GM18907 (cell line): ENCODE results near the gene LZTS2.
A peak's percentile ranks its signal among the peaks of the same experiment; 100 is the strongest.

Source experiments
- ATAC-seq: cut with Tn5 transposase; IDR thresholded peaks from one replicate; pipeline ENCODE4 v1.9.1; 2021; ENCODE audit warnings: mild to moderate bottlenecking, moderate library complexity; ENCODE audit not compliant: unreplicated experiment

Gene LZTS2

DNA sequence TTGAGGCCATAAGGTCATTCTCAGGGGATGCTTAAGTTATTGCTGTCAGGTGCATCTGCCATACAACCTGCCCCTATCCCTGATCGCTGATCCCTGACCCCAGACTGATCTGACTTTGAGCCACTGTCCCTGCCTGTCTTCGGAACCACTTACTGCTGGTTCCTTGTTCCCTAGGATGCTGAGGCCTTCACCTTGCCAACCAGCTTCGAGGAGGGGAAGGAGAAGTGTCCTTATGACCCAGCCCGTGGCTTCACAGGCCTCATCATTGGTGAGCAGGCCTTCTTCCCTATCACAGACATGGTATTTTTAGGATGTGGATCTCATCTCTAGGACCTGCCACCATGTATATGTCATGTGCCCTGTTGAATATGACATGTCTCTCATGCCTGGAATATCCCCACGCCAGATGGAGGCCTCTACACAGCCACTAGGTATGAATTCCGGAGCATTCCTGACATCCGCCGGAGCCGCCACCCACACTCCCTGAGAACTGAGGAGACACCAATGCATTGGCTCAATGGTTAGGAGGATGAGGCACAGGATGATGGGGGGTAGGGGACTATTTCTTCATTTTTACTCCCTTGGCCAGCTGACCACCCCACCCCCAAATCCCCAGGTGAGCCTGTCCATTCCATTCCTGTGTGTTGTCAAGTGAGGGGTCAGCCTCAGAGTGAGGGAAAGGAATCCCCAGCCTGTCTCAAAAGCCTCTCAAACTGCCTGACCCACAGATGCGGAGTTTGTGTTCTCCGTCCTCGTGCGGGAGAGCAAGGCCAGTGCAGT is 21.3 kb upstream of the LZTS2 start:
- ATAC-seq: no peak

DNA sequence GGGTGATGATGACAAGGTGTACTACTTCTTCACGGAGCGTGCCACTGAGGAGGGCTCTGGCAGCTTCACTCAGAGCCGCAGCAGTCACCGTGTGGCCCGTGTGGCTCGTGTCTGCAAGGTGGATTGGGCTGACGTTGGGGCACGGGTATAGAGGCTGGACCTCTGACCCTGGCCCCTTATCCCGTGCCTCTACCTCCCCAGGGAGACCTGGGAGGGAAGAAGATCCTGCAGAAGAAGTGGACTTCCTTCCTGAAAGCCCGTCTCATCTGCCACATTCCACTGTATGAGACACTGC is 20.8 kb upstream of the LZTS2 start:
- ATAC-seq: no peak

DNA sequence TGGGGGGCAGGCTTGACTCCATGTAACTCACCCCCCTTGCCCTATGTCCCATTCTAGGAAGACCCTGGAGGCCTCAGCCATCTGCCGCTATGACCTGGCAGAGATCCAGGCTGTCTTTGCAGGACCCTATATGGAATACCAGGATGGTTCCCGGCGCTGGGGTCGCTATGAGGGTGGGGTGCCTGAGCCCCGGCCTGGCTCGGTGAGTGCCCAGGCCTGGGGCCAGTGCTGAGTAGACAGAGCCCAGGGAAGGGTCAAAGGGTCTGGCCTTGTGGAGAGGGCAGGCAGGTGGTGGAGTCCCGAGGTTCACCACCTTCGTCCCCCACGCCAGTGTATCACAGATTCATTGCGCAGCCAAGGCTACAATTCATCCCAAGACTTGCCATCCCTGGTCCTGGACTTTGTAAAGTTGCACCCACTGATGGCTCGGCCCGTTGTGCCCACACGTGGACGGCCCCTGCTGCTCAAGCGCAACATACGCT is 19.8 kb upstream of the LZTS2 start:
- no peak for ATAC-seq

DNA sequence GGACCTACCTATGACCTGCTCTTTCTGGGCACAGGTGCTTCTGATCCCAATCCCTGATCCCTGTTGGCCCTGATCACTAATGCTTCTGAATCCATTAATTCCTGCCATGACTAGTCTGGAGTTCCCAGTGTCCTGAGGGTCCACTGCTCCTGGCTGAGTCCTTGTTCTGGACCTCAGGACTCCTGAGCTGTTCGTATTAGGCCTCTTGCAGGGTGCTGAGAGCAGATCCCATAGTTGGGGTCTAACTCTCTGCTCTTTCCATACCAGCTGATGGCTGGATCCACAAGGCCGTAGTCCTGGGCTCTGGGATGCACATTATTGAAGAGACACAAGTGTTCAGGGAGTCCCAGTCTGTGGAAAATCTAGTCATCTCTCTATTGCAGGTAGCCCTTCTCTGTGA is 19.3 kb upstream of the LZTS2 start:
- no peak for ATAC-seq

DNA sequence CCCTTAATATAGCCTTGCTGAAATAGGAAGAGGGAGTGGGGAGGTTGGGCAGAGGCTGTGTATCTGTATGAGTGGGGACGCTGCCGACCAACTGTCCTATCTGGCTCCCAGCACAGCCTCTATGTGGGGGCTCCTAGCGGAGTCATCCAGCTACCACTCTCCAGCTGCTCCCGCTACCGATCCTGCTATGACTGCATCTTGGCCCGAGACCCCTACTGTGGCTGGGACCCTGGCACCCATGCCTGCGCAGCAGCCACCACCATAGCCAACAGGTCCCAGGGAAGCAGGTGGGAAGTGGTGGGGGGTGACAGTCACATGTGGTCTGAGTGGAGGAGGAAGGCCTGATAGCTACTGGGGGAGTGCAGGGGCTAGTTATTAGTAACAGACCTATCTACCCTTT is 18.9 kb upstream of the LZTS2 start:
- ATAC-seq: no peak

DNA sequence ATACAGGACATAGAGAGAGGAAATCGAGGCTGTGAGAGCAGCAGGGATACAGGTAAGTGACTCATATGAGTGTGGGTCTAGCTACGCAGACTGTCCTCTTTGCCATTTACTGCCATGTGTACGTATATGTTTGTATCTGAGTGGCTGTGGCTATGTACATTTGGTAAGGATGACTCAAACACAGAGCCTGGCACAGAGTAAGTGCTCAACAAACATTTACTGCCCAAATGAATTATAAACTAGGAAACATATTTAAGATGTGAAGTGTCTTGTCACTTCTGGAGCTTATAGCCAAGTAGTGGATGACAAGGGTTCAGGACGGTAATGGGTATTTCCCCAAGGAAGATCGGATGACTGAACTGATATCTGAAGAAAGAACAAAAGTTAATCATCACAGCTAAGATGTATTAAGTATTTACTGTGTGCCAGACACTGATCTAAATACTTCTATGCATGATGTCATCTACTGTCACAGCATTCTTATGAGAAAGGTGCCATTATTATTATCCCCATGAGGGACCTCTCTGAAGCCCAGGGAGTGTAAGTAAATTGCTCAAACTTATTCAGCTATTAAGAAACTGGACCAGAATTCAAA is 18.3 kb upstream of the LZTS2 start:
- ATAC-seq: no peak

DNA sequence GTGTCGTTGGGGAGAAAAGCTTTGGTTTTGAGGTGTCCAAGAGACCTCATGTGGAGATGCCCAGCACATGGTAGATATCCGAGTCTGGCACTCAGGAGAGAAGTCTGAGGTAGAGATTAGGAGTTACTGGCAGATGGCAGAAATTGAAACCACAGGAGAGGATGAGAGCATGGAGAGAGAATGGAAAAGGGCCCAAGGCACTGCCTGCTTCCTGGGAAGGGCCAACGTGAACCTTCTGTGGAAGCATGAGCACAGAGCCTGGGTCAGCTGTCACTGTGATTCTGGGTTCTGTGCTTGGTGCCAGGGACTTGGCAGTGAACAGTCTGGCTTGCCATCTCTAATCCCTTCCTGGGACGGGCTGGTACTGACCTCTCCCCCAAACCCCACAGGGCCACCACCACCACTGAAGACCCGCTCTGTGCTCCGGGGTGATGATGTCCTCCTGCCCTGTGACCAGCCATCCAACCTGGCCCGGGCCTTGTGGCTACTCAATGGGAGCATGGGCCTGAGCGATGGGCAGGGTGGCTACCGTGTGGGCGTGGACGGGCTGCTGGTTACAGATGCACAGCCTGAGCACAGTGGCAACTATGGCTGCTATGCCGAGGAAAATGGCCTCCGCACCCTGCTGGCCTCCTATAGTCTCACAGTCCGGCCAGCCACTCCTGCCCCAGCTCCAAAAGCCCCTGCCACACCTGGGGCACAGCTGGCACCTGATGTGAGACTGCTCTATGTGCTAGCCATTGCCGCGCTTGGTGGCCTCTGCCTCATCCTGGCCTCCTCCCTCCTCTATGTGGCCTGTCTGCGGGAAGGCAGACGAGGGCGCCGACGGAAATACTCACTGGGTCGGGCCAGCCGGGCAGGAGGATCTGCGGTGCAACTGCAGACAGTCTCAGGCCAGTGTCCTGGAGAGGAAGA is 16.4 kb upstream of the LZTS2 start:
- no peak for ATAC-seq

DNA sequence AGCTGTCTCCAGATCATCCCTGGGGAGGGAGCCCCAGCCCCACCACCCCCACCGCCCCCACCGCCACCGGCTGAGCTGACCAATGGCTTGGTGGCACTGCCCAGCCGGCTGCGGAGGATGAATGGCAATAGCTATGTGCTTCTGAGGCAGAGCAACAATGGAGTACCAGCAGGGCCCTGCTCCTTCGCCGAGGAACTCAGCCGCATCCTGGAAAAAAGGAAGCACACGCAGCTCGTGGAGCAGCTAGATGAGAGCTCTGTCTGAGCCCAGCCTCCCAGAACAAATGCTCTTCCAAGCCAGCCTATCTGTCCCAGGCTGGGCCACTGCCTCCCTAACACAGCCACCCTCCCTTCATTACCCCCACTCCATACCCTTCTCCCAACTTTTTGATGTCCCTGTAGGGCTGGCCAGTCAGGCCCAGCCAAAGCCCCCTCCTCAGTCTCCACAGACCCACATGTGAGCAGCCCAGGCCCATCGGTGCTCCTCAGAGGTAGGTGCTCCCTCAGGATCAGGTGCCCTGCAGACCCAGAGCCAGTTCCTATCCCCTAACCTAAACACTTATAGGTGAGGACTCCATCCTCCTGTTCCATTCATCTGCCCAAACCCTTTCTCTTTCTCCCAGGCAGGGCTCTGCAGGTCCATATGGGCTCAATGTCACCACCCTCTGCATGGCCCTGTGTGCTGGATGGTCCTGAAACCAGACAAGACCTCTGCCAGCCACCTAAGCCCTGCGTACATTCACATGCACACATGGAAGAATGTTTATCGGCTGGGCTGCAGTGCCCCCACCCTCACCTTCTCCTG is 15.5 kb upstream of the LZTS2 start:
- no peak for ATAC-seq

DNA sequence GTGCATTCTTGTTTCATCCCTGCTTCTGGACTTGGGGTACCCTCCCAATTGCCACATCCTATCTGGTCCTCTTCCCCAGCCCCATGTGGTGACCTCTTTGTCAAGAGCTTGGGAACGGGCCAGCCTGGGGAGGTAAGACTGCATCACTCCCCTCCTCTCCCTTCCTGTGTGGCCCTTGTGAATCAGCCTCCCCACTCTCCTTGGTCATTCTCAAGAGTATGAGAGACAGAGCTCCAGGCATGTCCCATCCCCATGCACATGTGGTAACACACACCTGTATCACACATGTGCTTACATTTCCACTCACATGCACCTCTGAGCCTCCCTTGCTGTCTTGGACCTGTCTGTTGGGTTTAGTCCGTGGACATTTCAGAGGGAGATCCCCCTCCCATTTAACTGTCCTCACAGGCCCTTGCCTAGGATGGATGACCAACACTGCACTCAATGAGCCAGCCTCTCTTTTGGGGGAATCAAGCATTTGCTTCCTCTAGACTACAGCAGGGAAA is 14.9 kb upstream of the LZTS2 start:
- no peak for ATAC-seq

DNA sequence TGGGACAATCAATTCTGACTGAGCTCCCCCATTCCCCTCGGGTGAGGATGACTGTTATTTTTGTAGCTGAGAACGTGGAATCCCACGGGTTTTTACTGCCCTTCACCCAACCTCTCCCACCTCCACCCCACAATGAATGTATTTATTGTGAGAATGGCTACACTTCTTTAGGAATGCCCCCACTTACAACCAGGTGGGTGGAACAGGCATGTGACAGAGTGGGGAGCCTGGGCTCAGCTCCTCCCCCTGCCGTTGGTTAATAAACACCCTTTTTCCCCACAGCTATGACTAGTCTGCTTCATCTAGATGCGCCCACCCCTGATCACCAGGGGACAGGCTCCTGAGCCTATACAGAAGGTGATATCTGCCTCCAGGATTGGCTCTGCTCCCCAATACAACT is 14.3 kb upstream of the LZTS2 start:
- no peak for ATAC-seq

DNA sequence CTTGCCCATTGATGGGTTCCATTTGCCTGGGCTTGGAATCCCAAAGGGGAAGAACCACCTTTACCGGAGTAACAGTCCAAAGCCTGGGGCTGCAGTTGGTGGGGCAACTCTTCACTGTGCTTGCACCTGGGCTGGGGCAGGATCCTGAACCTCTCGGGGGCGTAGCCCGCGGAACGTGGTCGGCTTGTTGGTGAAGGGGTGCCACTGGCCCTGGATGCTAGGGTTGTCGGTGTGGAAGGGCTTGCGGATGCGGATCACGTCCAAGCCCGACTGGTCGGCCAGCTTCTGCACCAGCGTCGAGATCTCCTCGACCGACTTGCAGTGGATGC is 13.0 kb upstream of the LZTS2 start:
- peak; percentile 3 for ATAC-seq

DNA sequence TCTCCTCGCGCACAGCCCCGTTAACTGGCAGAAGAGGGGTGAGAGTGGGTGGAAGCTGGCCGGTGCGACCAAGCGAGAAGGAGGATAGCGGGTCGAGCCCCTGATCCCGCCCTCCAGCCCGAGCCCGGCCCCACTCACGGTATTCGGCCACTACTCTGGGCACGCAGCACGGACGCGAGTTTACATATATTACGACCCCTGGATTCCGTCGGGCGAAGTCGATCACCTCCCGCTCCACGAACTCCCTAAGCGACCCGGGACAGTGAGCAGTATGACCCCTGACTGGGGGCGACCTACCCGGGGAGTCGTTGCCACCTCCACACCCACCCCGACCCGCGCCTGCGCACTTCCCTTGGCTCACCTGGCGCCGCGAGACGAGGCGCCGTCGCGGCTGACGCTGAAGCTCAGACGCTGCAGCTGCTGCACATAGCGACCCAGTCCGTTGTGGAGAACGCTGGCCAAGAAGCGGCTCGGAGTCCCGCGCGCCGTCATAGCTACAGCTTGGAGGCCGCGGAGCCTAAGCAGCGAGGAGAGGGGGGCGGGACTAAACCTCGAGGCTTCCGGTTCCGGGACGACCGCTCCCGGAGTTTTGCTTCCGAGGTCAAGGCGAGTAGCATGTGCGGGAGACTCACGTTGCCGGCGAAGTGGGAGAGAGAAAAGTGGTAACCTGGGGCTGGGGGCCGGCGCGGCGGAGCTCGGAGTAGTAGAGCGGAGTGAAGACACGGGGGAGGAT is 12.5 kb upstream of the LZTS2 start, which contains the start of the genes MRPL43 and TWNK:
Gene MRPL43 (minus strand): TSS at position 546 of the 733 bp plus-strand sequence. CDS start 54 bp downstream, at position 492.
Gene TWNK (plus strand): TSS at position 592 of the 733 bp plus-strand sequence. CDS start 668 bp downstream, outside the sequence.
- ATAC-seq: peak; percentile 77

DNA sequence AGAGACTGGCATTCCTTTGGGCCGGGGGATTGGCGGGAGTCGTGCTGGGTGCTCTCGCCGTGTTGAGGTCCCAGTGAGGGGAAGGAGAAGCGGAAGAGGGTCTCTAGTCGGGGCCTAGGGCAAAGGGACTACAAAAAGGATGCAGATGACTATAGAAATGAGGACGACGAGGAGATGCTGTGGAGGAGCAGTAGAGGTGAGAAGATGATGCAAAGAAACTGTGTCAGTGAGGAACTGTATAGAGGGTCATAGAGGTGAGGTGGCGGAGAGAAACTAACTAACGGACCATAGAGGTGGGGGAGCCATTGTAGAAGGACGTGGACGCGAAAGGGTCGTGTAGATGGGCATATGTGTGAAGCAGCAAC is 11.9 kb upstream of the LZTS2 start:
- ATAC-seq: peak; percentile 16

DNA sequence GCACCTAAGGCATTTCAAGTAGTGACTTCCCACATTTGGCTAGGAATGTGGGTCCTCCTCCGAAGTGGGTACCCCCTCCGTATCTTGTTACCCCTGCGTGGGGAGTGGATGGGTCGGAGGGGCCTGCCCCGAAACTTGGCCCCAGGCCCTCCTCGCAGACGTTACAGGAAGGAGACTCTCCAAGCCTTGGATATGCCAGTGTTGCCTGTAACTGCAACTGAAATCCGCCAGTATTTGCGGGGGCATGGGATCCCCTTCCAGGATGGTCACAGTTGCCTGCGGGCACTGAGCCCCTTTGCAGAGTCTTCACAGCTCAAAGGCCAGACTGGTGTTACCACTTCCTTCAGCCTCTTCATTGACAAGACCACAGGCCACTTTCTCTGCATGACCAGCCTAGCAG is 11.4 kb upstream of the LZTS2 start:
- no peak for ATAC-seq

DNA sequence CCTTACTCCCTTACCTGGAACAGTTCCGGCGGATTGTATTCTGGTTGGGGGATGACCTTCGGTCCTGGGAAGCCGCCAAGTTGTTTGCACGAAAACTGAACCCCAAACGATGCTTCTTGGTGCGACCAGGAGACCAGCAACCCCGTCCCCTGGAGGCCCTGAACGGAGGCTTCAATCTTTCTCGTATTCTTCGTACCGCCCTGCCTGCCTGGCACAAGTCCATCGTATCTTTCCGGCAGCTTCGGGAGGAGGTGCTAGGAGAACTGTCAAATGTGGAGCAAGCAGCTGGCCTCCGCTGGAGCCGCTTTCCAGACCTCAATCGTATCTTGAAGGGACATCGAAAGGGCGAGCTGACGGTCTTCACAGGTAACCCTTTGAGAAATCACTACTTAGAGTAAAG is 10.5 kb upstream of the LZTS2 start:
- ATAC-seq: no peak

DNA sequence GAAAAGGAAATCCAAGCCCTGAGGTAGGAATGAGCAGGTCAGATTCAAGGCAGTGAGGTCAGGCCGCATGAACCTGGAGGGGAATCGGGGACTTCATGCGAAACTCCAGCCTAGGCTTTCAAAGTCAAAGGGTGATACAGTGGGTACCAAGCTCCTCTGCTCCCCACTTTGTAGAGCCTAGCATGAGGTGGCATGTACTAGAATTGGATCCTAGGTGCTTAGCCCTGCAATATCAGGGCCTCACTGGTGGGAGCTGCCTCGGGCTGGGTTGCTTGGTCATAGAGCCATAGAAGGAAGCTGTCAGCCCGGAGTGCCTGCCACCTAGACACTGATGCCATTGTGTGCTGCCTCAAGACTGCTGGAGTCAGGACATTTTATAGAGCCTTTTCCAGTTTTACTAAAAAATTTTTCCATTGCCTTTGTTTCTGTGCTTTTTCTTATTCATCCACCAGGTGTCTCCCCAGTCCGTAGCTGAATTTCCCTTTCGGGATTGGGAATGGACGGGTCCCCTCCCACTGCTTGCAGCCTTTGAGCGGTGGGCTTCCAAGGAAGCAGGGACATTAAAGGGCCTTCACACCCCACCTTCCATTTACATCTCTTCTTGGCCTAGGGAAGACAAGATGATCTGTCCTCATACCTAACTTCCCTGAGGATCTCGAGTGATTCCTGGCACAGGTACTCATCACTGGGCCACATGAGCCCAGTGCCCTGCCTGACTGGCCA is 5.5 kb upstream of the LZTS2 start:
- no peak for ATAC-seq

DNA sequence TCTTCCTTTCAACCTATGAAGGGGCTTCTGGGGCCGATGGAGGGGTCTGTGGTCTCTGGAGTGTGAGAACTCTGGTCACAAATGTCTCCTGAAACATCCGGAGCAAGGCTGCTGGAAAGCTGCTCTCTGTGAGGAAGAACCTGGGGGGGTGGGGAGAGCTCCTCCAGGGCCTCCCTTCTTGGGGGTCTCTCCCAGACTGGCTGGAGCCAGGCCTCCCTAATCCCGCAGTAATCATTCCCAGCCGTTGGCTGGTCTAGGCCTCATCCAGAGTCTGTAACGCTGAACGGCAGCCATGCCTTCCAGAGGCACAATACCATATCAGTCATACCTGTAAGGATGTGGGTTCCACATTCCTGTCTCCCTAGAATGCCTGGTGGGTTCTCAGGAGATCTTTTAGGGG is 4.4 kb upstream of the LZTS2 start:
- no peak for ATAC-seq

DNA sequence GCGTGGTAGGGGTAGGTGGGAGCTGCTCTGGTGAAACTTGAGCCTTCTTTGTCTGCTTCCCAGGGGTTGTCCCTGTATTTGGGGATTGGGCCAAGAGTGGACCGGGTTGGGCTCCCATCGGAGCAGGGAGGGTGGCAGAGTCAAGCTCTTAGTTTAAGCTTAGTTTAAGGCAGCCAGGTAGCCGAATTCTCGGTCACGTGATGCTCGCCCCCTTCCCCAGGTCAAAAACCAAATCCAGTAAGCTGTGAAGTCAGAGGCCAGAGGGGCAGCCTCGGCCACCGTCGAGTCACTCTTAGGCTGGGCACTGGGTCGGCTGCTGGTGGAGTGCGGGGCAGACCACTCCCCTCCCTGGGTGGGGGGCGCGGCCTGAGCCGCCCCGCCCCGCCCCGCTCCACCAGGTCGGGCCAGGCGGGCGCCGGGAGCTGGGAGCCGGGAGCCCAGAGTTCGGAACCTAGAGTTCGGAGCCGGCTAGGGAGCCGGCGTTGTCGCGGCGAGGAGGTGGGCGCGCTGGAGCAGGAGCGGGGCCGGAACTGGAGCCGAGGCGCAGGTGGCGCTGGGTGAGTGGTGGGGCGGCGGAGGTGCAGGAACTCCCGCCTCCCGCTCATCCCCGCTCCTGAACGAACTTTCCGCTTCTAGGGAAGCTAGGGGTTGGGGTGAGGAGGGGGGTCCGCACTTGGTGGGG is 2.8 kb upstream of the LZTS2 start:
- peak; percentile 19 for ATAC-seq
